GM10248 (cell line): Measurements from ENCODE around the gene TNFRSF8.

ENCODE experiments used
- CTCF ChIA-PET: fragments of 300-600 bp; sonication (Branson Sonifier 250); formaldehyde crosslinking; extraction: SDS; loops from one replicate; lab custom pipeline; 2021; ENCODE audit warnings: antibody characterized with exemption; lab: Yijun Ruan, JAX
- POLR2A ChIA-PET: fragments of 350-650 bp; sonication (Branson Sonifier 250); formaldehyde crosslinking; extraction: SDS; loops from one replicate; lab custom pipeline; 2020; ENCODE audit warnings: antibody characterized with exemption; lab: Yijun Ruan, JAX
- DNase-seq: peaks from one replicate; pipeline ENCODE4 v3.0.0; 2012; ENCODE audit errors: extremely low spot score
- CTCF ChIP-seq: IDR thresholded peaks from 2 replicates; pipeline ENCODE4 v1.5.1; 2012; ENCODE audit warnings: mild to moderate bottlenecking, low read depth; ENCODE audit errors: extremely low read depth, missing control alignments, control extremely low read depth

TNFRSF8 gene

GRCh38 chr1:12019858-12020509 lies 43.1 kb upstream of the TNFRSF8 start:
- POLR2A ChIA-PET: interaction anchor here (1.0 to 1.9 kb wide), 6 partner anchors 10 to 112 kb away, joined by 3 to 10 read pairs (median 7); no protein-coding TSS in a partner anchor

GRCh38 chr1:12021616-12022015 lies 41.5 kb upstream of the TNFRSF8 start:
- TF ChIP-seq CTCF: no peak
- DNase-seq: no peak
- ChIA-PET CTCF (no interaction called here), POLR2A (no interaction called here)

More at GRCh38 chr1:12019858-12020509, 43.1 kb upstream of the TNFRSF8 start:
- no peak for TF ChIP-seq CTCF
- DNase-seq: no peak
- CTCF ChIA-PET: interaction anchor here (1.0 to 2.2 kb wide), 5 partner anchors 10 to 59 kb away, joined by 3 to 13 read pairs (median 8); no protein-coding TSS in a partner anchor

- ChIA-PET POLR2A (interaction anchor here (2.1 kb wide), 1 partner anchor 18 kb away, joined by 6 read pairs; no protein-coding TSS in a partner anchor), CTCF (interaction anchor here (1.0 kb wide), 1 partner anchor 9 kb away, joined by 3 read pairs; no protein-coding TSS in a partner anchor)
- no peak for DNase-seq
- no peak for TF ChIP-seq CTCF
Observed at GRCh38 chr1:12022036-12022435, 41.1 kb upstream of the TNFRSF8 start.

GRCh38 chr1:12026586-12026985 lies 36.5 kb upstream of the TNFRSF8 start:
- ChIA-PET POLR2A (interaction anchor here (0.9 kb wide), 1 partner anchor 11 kb away, joined by 4 read pairs; no protein-coding TSS in a partner anchor), CTCF (interaction anchor here (0.8 to 1.6 kb wide), 2 partner anchors 11 to 25 kb away, joined by 3 to 4 read pairs; no protein-coding TSS in a partner anchor)
- TF ChIP-seq CTCF: no peak
- DNase-seq: no peak

- ChIA-PET POLR2A (interaction anchor here (1.2 kb wide), 1 partner anchor 9 kb away, joined by 4 read pairs; the partner anchor contains the start of gene MIIP), CTCF (interaction anchor here (1.0 to 1.6 kb wide), 2 partner anchors 12 to 18 kb away, joined by 3 to 4 read pairs; no protein-coding TSS in a partner anchor)
- TF ChIP-seq CTCF: no peak
- no peak for DNase-seq
Observed at GRCh38 chr1:12028248-12028647, 34.9 kb upstream of the TNFRSF8 start.

- POLR2A ChIA-PET: interaction anchor here (0.8 to 4.2 kb wide), 2 partner anchors 10 to 120 kb away, joined by 3 to 34 read pairs; partner anchors contain the start of gene MIIP
Observed at GRCh38 chr1:12028957-12029511, 34.1 kb upstream of the TNFRSF8 start.

More at GRCh38 chr1:12028957-12029511, 34.1 kb upstream of the TNFRSF8 start:
- DNase-seq: no peak
- TF ChIP-seq CTCF: no peak
- CTCF ChIA-PET: interaction anchor here (1.0 kb wide), 1 partner anchor 10 kb away, joined by 4 read pairs; the partner anchor contains the start of gene MIIP
